ENCODE results near the gene C16orf96.

- no peak for TF ChIP-seq POLR2A (IDR thresholded peaks at IDR 0.05; ENCODE audit: low read depth, low read length)
- TF ChIP-seq POLR2AphosphoS5 (IDR thresholded peaks at IDR 0.05; ENCODE audit: low read depth, low read length) = no peak
Measured at GRCh38 chr16:4548124-4548523, 8.0 kb upstream of the C16orf96 start.

Measured in GM12892 (cell line).